K562 (cell line): ENCODE measurements around the gene FAM227B. TPM values are rescaled to one million over a fixed set of nuclear protein-coding genes. Genes with fewer than 3 reads are reported as not detected.

Source experiments
- ATAC-seq: fragments of 200-7000 bp; cut with Tn5 transposase; 3 replicates; pipeline ENCODE4 v1.9.1; 2020; ENCODE audit warnings: moderate library complexity
- BruUV-seq: library from RNA; stranded (reverse); fragments of 400-500 nt; replicated peaks from 2 replicates; lab custom pipeline; 2021; lab: Mats Ljungman, UMichigan
- CTCF ChIA-PET: fragments of 300-600 bp; formaldehyde crosslinking; extraction: SDS; loops from one replicate; lab custom pipeline; 2021; ENCODE audit warnings: low intra/inter-chr PET ratio; lab: Yijun Ruan, JAX
- POLR2A ChIA-PET: fragments of 300-600, 350-650 bp; sonication (Branson Sonifier 250); formaldehyde crosslinking; extraction: SDS; loops from one replicate; lab custom pipeline; 2021; ENCODE audit warnings: antibody characterized with exemption, inconsistent platforms; lab: Yijun Ruan, JAX
- DNase-seq, 4 experiments: peaks; one replicate each; pipeline versions ENCODE4 v3.0.0 to v3.0.0-alpha.2; 2011 to 2018; ENCODE audit warnings: low spot score in 3 of 4, mixed read lengths in 3 of 4; ENCODE audit errors: extremely low read depth in 1 of 4
- FAIRE-seq: peaks from 2 replicates; lab custom pipeline; 2011; peaks lifted over from hg19 to GRCh38; lab: Jason Lieb, UNC
- H2AFZ ChIP-seq: 2 replicates; pipeline ENCODE4 v1.6.0; 2011; ENCODE audit warnings: low read depth, low read length, control low read depth, inconsistent platforms
- H3K27ac ChIP-seq: fragments of 200-600 bp; 3 replicates; pipeline ENCODE4 v1.8.0; 2011; ENCODE audit warnings: low read depth, mild to moderate bottlenecking, control low read depth, inconsistent platforms, low read length, moderate library complexity, mixed read lengths; ENCODE audit errors: extremely low read depth
- H3K27me3 ChIP-seq, 2 experiments: fragments of 300-600 bp in 1 of 2; 2 replicates in 1 of 2; 3 replicates in 1 of 2; pipeline versions ENCODE4 v1.6.0 to v1.8.0; 2011; ENCODE audit warnings: inconsistent platforms in 2 of 2, low read length in 2 of 2, mild to moderate bottlenecking in 1 of 2, mixed read lengths in 1 of 2, moderate library complexity in 1 of 2; ENCODE audit not compliant: control insufficient read depth in 2 of 2, insufficient read depth in 2 of 2
- H3K36me3 ChIP-seq: fragments of 300-600 bp; 3 replicates; pipeline ENCODE4 v1.8.0; 2011; ENCODE audit warnings: mild to moderate bottlenecking, low read length, inconsistent platforms; ENCODE audit not compliant: control insufficient read depth, insufficient read depth
- H3K4me1 ChIP-seq, 2 experiments: fragments of 200-600 bp in 1 of 2; replicated peaks in 1 of 2; 2 replicates in 1 of 2; 3 replicates in 1 of 2; pipeline versions ENCODE4 v1.5.1 to v1.8.0; 2011; ENCODE audit warnings: inconsistent platforms in 2 of 2, low read length in 2 of 2, mild to moderate bottlenecking in 1 of 2, mixed read lengths in 1 of 2, moderate library complexity in 1 of 2; ENCODE audit not compliant: control insufficient read depth in 2 of 2, insufficient read depth in 2 of 2
- H3K4me2 ChIP-seq: 2 replicates; pipeline ENCODE4 v1.6.1; 2011; ENCODE audit warnings: low read length, control low read depth, inconsistent platforms, mixed read lengths; ENCODE audit not compliant: insufficient read depth
- H3K4me3 ChIP-seq: fragments of 200-600 bp; sonication (generic), shearing (Covaris generic); 2 replicates; pipeline ENCODE4 v1.5.1; 2016; ENCODE audit warnings: control low read depth, inconsistent platforms
- H3K79me2 ChIP-seq: fragments of 200-600 bp; 3 replicates; pipeline ENCODE4 v1.8.0; 2011; ENCODE audit warnings: low read length, inconsistent platforms; ENCODE audit not compliant: control insufficient read depth, insufficient read depth
- H3K9ac ChIP-seq, 2 experiments: 2 replicates each; pipeline versions ENCODE4 v1.6.0 to v1.6.1; 2011; ENCODE audit warnings: low read depth in 2 of 2, low read length in 2 of 2, control low read depth in 1 of 2, inconsistent platforms in 1 of 2, mild to moderate bottlenecking in 1 of 2, mixed read lengths in 1 of 2; ENCODE audit not compliant: insufficient read depth in 1 of 2
- H3K9me1 ChIP-seq: one replicate; pipeline ENCODE4 v1.6.0; 2011; ENCODE audit warnings: inconsistent platforms, mild to moderate bottlenecking, low read length, moderate library complexity; ENCODE audit not compliant: control insufficient read depth, insufficient read depth
- H3K9me3 ChIP-seq: replicated peaks from 2 replicates; pipeline ENCODE4 v1.5.1; 2011; ENCODE audit warnings: low read depth, low read length, inconsistent platforms; ENCODE audit not compliant: control insufficient read depth, insufficient read depth
- H4K20me1 ChIP-seq: replicated peaks from 2 replicates; pipeline ENCODE4 v1.6.1; 2011; ENCODE audit warnings: low read length, inconsistent platforms, mixed read lengths; ENCODE audit not compliant: control insufficient read depth, insufficient read depth
- DLX4 ChIP-seq: fragments of 250-450 bp; sonication (Bioruptor Pico); IDR thresholded peaks from 2 replicates; pipeline ENCODE4 v1.6.1; 2021; ENCODE audit warnings: mild to moderate bottlenecking
- ETS2 ChIP-seq: IDR thresholded peaks from 2 replicates; pipeline ENCODE4 v1.6.1; 2016; ENCODE audit warnings: borderline replicate concordance, missing genetic modification characterization, mild to moderate bottlenecking, moderate library complexity, missing compliant biosample characterization; ENCODE audit not compliant: poor library complexity, severe bottlenecking
- HBP1 ChIP-seq: fragments of 450-650 bp; formaldehyde crosslinking; IDR thresholded peaks from 2 replicates; pipeline ENCODE4 v1.4.0; 2022; ENCODE audit warnings: missing genetic modification characterization
- HMG20B ChIP-seq: fragments of 250-450 bp; sonication (Bioruptor Pico); IDR thresholded peaks from 2 replicates; pipeline ENCODE4 v1.5.0; 2021; ENCODE audit warnings: mild to moderate bottlenecking
- HNRNPL ChIP-seq: fragments of 200-400 bp; formaldehyde crosslinking; IDR thresholded peaks from 2 replicates; pipeline ENCODE4 v1.6.1; 2017; ENCODE audit warnings: low read depth, mild to moderate bottlenecking, low read length
- MBD2 ChIP-seq: sonication (generic); IDR thresholded peaks from 2 replicates; pipeline ENCODE4 v1.6.1; 2016; ENCODE audit warnings: low read depth, borderline replicate concordance
- NFATC3 ChIP-seq: fragments of 450-650 bp; IDR thresholded peaks from 2 replicates; pipeline ENCODE4 v1.6.1; 2017; ENCODE audit warnings: mild to moderate bottlenecking
- NR2C2 ChIP-seq, 2 experiments: fragments of 200-800 bp in 1 of 2; sonication (Bioruptor generic) in 1 of 2; sonication (generic) in 1 of 2; formaldehyde crosslinking in 1 of 2; IDR thresholded peaks; 2 replicates each; pipeline versions ENCODE4 v1.6.1 to v1.8.0; 2016 to 2022; ENCODE audit warnings: mild to moderate bottlenecking in 1 of 2, missing compliant biosample characterization in 1 of 2, missing genetic modification characterization in 1 of 2, missing genetic modification reagents in 1 of 2
- PPARD ChIP-seq: fragments of 250-450 bp; sonication (Bioruptor Pico); IDR thresholded peaks from 2 replicates; pipeline ENCODE4 v1.8.0; 2022; ENCODE audit warnings: inconsistent platforms, mild to moderate bottlenecking, moderate library complexity
- SREBF1 ChIP-seq: fragments of 150-350 bp; IDR thresholded peaks from 2 replicates; pipeline ENCODE4 v1.6.1; 2014; ENCODE audit warnings: antibody characterized with exemption, low read depth, low read length, borderline replicate concordance
- STAT6 ChIP-seq: sonication (generic); formaldehyde crosslinking; IDR thresholded peaks from 2 replicates; pipeline ENCODE4 v1.8.1; 2023; ENCODE audit warnings: mild to moderate bottlenecking, missing genetic modification reagents
- XRCC4 ChIP-seq: IDR thresholded peaks from one replicate; pipeline ENCODE4 v1.6.1; 2011; ENCODE audit not compliant: insufficient read depth, insufficient read length; ENCODE audit errors: extremely low read depth
- YY1 ChIP-seq, 3 experiments: IDR thresholded peaks; 2 replicates each; pipeline ENCODE4 v1.6.1; 2011; ENCODE audit warnings: low read length in 2 of 3, mild to moderate bottlenecking in 2 of 3, moderate library complexity in 2 of 3, borderline replicate concordance in 1 of 3, control low read depth in 1 of 3, low read depth in 1 of 3; ENCODE audit not compliant: insufficient read depth in 3 of 3, insufficient replicate concordance in 2 of 3, control insufficient read depth in 1 of 3, insufficient read length in 1 of 3; ENCODE audit errors: extremely low read depth in 1 of 3
- ZBTB1 ChIP-seq: sonication (generic); formaldehyde crosslinking; IDR thresholded peaks from 2 replicates; pipeline ENCODE4 v1.8.1; 2023; ENCODE audit warnings: missing genetic modification reagents, low read depth, mild to moderate bottlenecking, borderline replicate concordance
- ZNF280A ChIP-seq: fragments of 450-650 bp; IDR thresholded peaks from 2 replicates; pipeline ENCODE4 v1.6.1; 2018; ENCODE audit warnings: mild to moderate bottlenecking, low read depth; ENCODE audit not compliant: partially characterized antibody
- ZNF316 ChIP-seq: fragments of 450-650 bp; IDR thresholded peaks from 2 replicates; pipeline ENCODE4 v1.6.1; 2016
- WGBS: fragments of 100-300 bp; shearing (Covaris generic); methylation state at CpG from one replicate; pipeline ENCODE4 v1.1.6; 2016; ENCODE audit warnings: low coverage, mixed read lengths; ENCODE audit not compliant: insufficient coverage; ENCODE audit errors: missing lambda C conversion rate; 5-methylcytosine and 5-hydroxymethylcytosine counted together
- in situ Hi-C: fragments of 300-500 bp; cut with MboI; formaldehyde crosslinking; loops from 4 replicates; pipeline ENCODE4 v1.15.0; 2018; ENCODE audit warnings: inconsistent platforms, mixed read lengths
- intact Hi-C: fragments of 100-400 bp; cut with micrococcal nuclease; formaldehyde crosslinking; loops from 2 replicates; pipeline ENCODE4 v1.14.2; 2022
- polyA plus RNA-seq, 8 experiments: library from polyadenylated mRNA; depleted of rRNA in 4 of 8; stranded (reverse) in 5 of 8; unstranded in 3 of 8; fragments of >200 nt; fragmentation: Nextera tagmentation in 2 of 8; fragmentation: Illumina TruSeq in 1 of 8; extraction: Ambion mirVana in 2 of 8; extraction: Trizol in 1 of 8; gene quantifications; 2 replicates each; pipeline versions ENCODE4 v1.2.1 to v1.2.3, GENCODE V29; 2011 to 2014; ENCODE audit warnings: inconsistent platforms in 1 of 8, missing spikeins in 1 of 8
- total RNA-seq, 7 experiments: library from RNA; depleted of rRNA in 6 of 7; stranded (reverse); fragments of >200 nt in 6 of 7; fragmentation: Illumina TruSeq in 2 of 7; extraction: Trizol in 2 of 7; gene quantifications; 2 replicates each; pipeline versions ENCODE4 v1.2.1 to v1.2.3, GENCODE V29; 2011 to 2021; ENCODE audit warnings: low replicate concordance in 1 of 7

Gene FAM227B
- total and polyA plus RNA-seq, 9 of the 15 experiments (the other 6 are each of a cell fraction or from before 2014, with no cell fraction given) = 5.1 to 12.5 (median 11.2) TPM

GRCh38 chr15:49492830-49493229, 127.8 kb downstream of the FAM227B start:
- H3K4me3 ChIP-seq = no peak overlapping the region
- no peak overlapping the region for H3K27ac ChIP-seq
- no peaks in the 10 kb centered on the region for H3K36me3 ChIP-seq
- in situ Hi-C loops (no loop called here), intact Hi-C loops (no loop called here)
- no peaks in the 10 kb centered on the region for H3K4me1 ChIP-seq
- no peak overlapping the region for H2AFZ ChIP-seq
- no peaks in the 10 kb centered on the region for H3K9me3 ChIP-seq
- no peaks in the 10 kb centered on the region for H3K9me1 ChIP-seq
- no peak overlapping the region for H3K9ac ChIP-seq
- DNase-seq = no peak
- ChIA-PET CTCF (no interaction called here), POLR2A (no interaction called here)
- no peak overlapping the region for H3K4me2 ChIP-seq
- BruUV-seq = no TSS peak
- no peak for ATAC-seq
- no peaks in the 10 kb centered on the region for H3K79me2 ChIP-seq
- H4K20me1 ChIP-seq = no peaks in the 10 kb centered on the region
- H3K27me3 ChIP-seq = no peaks in the 10 kb centered on the region
- whole genome bisulfite sequencing = 0% methylated on average over 1 of the region's 1 CpG
- peak; percentile 15 for FAIRE-seq
- TF ChIP-seq YY1 (IDR thresholded peaks at IDR 0.05; ENCODE audit: borderline replicate concordance in 1 of 3, control insufficient read depth in 1 of 3, extremely low read depth in 1 of 3, insufficient read depth in 3 of 3, insufficient read length in 1 of 3, insufficient replicate concordance in 2 of 3, low read depth in 1 of 3, low read length in 2 of 3) (no peak), HMG20B (CRISPR knock-in tag) (no peak), ZBTB1 (no peak), NR2C2 (CRISPR knock-in tag; IDR thresholded peaks at IDR 0.05) (no peak), NR2C2 (tag; IDR thresholded peaks at IDR 0.05) (no peak), MBD2 (no peak), PPARD (CRISPR knock-in tag) (no peak), ZNF280A (no peak), SREBF1 (no peak), STAT6 (no peak), NFATC3 (no peak), ZNF316 (no peak), HNRNPL (no peak), XRCC4 (no peak), DLX4 (CRISPR knock-in tag) (no peak), ETS2 (no peak), HBP1 (no peak)
